Caco-2 (cell line): Measurements from ENCODE around the gene CD19. TPM values are rescaled to one million over a fixed set of nuclear protein-coding genes. Genes with fewer than 3 reads are reported as not detected.

Experiments used
- BruUV-seq: library from RNA; stranded (reverse); fragments of 400-500 nt; replicated peaks from 2 replicates; lab custom pipeline; 2021; lab: Mats Ljungman, UMichigan
- CTCF ChIA-PET: fragments of 300-600 bp; sonication (Branson Sonifier 250); formaldehyde crosslinking; loops from one replicate; lab custom pipeline; 2022; ENCODE audit warnings: antibody characterized with exemption; lab: Charles Lee
- POLR2A ChIA-PET: fragments of 300-600 bp; sonication (Branson Sonifier 250); formaldehyde crosslinking; loops from one replicate; lab custom pipeline; 2022; ENCODE audit warnings: antibody characterized with exemption; lab: Charles Lee
- DNase-seq, 2 experiments: peaks; one replicate each; pipeline versions ENCODE4 v3.0.0 to v3.0.0-alpha.2; 2020 to 2022
- H3K27me3 ChIP-seq: replicated peaks from 2 replicates; pipeline ENCODE4 v1.6.0; 2011; ENCODE audit warnings: low read length; ENCODE audit not compliant: control insufficient read depth, insufficient read depth
- H3K36me3 ChIP-seq: 2 replicates; pipeline ENCODE4 v1.5.1; 2011; ENCODE audit warnings: low read length; ENCODE audit not compliant: control insufficient read depth, insufficient read depth
- H3K4me1 ChIP-seq: fragments of 250-450 bp; sonication (Bioruptor Pico); 2 replicates; pipeline ENCODE4 v1.5.1; 2020; ENCODE audit warnings: mild to moderate bottlenecking
- H3K4me3 ChIP-seq: 2 replicates; pipeline ENCODE4 v1.5.1; 2011; ENCODE audit warnings: low read depth, mild to moderate bottlenecking, control low read depth, low read length
- H3K9me3 ChIP-seq: fragments of 250-450 bp; sonication (Bioruptor Pico); 2 replicates; pipeline ENCODE4 v1.5.1; 2020; ENCODE audit warnings: mild to moderate bottlenecking, moderate library complexity
- H3K27ac Mint-ChIP-seq: one replicate; pipeline ENCODE4 v1.8.0; 2022; ENCODE audit warnings: mixed read lengths; ENCODE audit not compliant: unreplicated experiment
- H3K27me3 Mint-ChIP-seq: one replicate; pipeline ENCODE4 v1.8.0; 2022; ENCODE audit warnings: mixed read lengths; ENCODE audit not compliant: insufficient read depth, unreplicated experiment
- H3K36me3 Mint-ChIP-seq: one replicate; pipeline ENCODE4 v1.8.0; 2022; ENCODE audit warnings: mild to moderate bottlenecking, mixed read lengths; ENCODE audit not compliant: insufficient read depth, unreplicated experiment
- H3K4me1 Mint-ChIP-seq: one replicate; pipeline ENCODE4 v1.8.0; 2022; ENCODE audit warnings: low read depth, mixed read lengths; ENCODE audit not compliant: unreplicated experiment
- H3K4me3 Mint-ChIP-seq: one replicate; pipeline ENCODE4 v1.8.0; 2022; ENCODE audit warnings: mild to moderate bottlenecking, moderate library complexity, mixed read lengths; ENCODE audit not compliant: unreplicated experiment
- H3K9me3 Mint-ChIP-seq: one replicate; pipeline ENCODE4 v1.8.0; 2022; ENCODE audit warnings: mixed read lengths; ENCODE audit not compliant: unreplicated experiment
- intact Hi-C: fragments of 100-400 bp; cut with micrococcal nuclease; formaldehyde crosslinking; loops from one replicate; pipeline ENCODE4 v1.10.0; 2022; ENCODE audit not compliant: unreplicated experiment
- total RNA-seq: library from RNA; stranded (reverse); gene quantifications from 2 replicates; pipeline ENCODE4 v1.2.3, GENCODE V29; 2022
- TF ChIP-seq, protein P1 (sequence below), 2 experiments: fragments of 200-600 bp in 1 of 2; IDR thresholded peaks; 1 replicate in 1 of 2; 2 replicates in 1 of 2; pipeline versions ENCODE4 v1.5.1 to v1.8.0; 2011 to 2022; ENCODE audit warnings: antibody characterized with exemption in 1 of 2, control low read depth in 1 of 2, inconsistent platforms in 1 of 2, low read depth in 1 of 2, low read length in 1 of 2, mild to moderate bottlenecking in 1 of 2, moderate library complexity in 1 of 2; ENCODE audit not compliant: insufficient read depth in 1 of 2, severe bottlenecking in 1 of 2, unreplicated experiment in 1 of 2

The CD19 gene
- total RNA-seq, 1 experiment from 2014 or later, result not detected

DNA sequence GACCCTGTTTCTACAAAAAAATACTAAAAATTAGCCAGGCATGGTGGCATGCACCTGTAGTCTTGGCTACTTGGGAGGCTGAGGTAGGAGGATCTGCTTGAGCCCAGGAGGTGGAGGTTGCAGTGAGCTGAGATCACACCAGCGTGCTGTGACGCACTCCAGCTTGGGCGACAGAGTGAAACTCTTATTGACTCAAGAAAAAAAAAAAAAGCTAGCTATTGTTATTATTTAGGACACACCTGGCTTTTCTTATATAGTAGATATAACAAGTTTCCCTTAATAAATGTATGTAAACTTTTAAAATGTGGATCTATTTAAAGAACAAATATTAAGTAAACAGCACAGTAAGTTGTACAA is 8.6 kb upstream of the CD19 start:
- Histone ChIP-seq H3K4me3 (peak overlapping the region; percentile 41), H3K36me3 (no peaks in the 10 kb centered on the region; the same call in 1 of the 2 replicates), H3K27me3 (no peaks in the 10 kb centered on the region), H3K4me1 (peaks cover 11% of the 10 kb centered on the region), H3K9me3 (no peaks in the 10 kb centered on the region)
- POLR2A ChIA-PET, result no interaction called here
- Mint-ChIP-seq H3K4me3 (peak overlapping the region; percentile 95), H3K27ac (peak overlapping the region; percentile 94), H3K36me3 (peaks cover 29% of the 10 kb centered on the region), H3K9me3 (no peaks in the 10 kb centered on the region), H3K27me3 (no peaks in the 10 kb centered on the region), H3K4me1 (peaks cover 14% of the 10 kb centered on the region)
- DNase-seq, result no peak
- CTCF ChIA-PET, result interaction anchor here (0.7 to 1.5 kb wide), 3 partner anchors 21 to 60 kb away, joined by 3 to 4 read pairs (median 4); partner anchors contain the start of gene SH2B1
- intact Hi-C loops, result no loop called here
- TF ChIP-seq, protein P1, sequence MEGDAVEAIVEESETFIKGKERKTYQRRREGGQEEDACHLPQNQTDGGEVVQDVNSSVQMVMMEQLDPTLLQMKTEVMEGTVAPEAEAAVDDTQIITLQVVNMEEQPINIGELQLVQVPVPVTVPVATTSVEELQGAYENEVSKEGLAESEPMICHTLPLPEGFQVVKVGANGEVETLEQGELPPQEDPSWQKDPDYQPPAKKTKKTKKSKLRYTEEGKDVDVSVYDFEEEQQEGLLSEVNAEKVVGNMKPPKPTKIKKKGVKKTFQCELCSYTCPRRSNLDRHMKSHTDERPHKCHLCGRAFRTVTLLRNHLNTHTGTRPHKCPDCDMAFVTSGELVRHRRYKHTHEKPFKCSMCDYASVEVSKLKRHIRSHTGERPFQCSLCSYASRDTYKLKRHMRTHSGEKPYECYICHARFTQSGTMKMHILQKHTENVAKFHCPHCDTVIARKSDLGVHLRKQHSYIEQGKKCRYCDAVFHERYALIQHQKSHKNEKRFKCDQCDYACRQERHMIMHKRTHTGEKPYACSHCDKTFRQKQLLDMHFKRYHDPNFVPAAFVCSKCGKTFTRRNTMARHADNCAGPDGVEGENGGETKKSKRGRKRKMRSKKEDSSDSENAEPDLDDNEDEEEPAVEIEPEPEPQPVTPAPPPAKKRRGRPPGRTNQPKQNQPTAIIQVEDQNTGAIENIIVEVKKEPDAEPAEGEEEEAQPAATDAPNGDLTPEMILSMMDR (IDR thresholded peaks at IDR 0.05; ENCODE audit: insufficient read depth in 1 of 2, low read depth in 1 of 2, low read length in 1 of 2, severe bottlenecking in 1 of 2, unreplicated experiment in 1 of 2), result no peak
- BruUV-seq, result no TSS peak

DNA sequence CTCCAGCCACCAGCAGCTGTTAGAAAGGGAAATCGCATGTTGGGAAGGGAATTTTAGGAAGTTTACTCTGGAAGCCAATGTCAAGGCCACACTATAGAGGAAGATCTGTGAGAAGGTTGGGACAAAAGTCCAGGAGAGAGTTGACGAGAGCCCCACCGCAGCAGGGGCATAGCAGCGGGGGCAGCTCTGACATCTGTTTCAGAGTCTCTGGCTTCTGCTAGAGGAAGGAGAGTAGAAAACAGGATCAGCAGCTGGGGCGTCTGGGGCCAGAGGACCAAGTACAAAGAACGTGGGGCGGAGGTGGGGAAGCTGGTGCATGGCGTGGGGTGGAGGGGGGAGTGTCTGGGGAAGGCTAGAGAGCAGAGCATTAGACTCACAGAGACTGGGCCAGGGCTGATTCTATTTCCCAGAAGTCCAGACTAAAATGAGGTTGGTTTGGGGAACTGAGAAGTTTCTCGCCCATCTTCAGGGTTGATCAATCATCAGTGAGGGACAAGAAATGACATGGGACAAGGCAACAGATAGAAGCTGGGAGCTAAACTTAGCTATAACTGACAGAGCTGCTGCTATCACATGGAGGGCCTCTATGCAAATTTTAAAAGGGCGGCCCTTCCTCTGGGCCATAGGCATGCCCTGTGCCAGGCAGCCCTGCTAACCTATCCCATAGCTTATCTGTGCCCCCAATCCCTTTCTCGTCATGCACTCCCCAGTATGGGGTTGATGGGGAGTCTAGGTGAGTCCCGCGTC is 7.9 kb upstream of the CD19 start:
- H3K27me3 ChIP-seq, result no peaks in the 10 kb centered on the region
- H3K9me3 Mint-ChIP-seq, result no peaks in the 10 kb centered on the region
- H3K4me1 Mint-ChIP-seq, result peaks cover 14% of the 10 kb centered on the region
- H3K4me1 ChIP-seq, result peaks cover 11% of the 10 kb centered on the region
- no peaks in the 10 kb centered on the region; the same call in 1 of the 2 replicates for H3K36me3 ChIP-seq
- peak overlapping the region; percentile 95 for H3K4me3 Mint-ChIP-seq
- BruUV-seq, result TSS peak; percentile 54
- no peak for DNase-seq
- peak overlapping the region; percentile 41 for H3K4me3 ChIP-seq
- H3K9me3 ChIP-seq, result no peaks in the 10 kb centered on the region
- TF ChIP-seq, protein P1 (IDR thresholded peaks at IDR 0.05; ENCODE audit: insufficient read depth in 1 of 2, low read depth in 1 of 2, low read length in 1 of 2, severe bottlenecking in 1 of 2, unreplicated experiment in 1 of 2), result no peak
- H3K27ac Mint-ChIP-seq, result peak overlapping the region; percentile 94
- no peaks in the 10 kb centered on the region for H3K27me3 Mint-ChIP-seq
- intact Hi-C loops, result loop anchor here (1.0 kb wide), 1 partner anchor 26 kb away; the partner anchor contains the start of gene NFATC2IP
- ChIA-PET POLR2A (no interaction called here), CTCF (interaction anchor here (0.9 to 1.5 kb wide), 5 partner anchors 10 to 61 kb away, joined by 3 to 4 read pairs (median 3); partner anchors contain the start of gene SH2B1)
- peaks cover 29% of the 10 kb centered on the region for H3K36me3 Mint-ChIP-seq

DNA sequence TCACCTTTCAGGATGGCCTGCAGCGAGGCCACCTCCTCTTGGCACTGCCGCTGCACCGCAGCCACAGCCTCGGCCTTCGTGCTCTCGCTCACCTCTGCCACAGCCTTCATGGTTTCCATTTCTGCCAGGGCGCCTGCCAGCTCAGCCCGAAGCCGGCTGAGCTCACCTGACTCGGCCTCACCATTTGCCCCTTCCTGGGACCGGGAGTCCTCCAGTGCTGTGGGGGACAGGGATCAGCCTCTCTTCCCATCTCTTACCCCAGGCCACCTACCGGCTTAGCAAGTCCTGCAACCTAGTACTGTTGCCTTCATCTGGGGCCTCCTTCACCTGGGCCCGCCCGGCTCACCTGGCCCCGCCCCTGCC is 7.4 kb upstream of the CD19 start:
- H3K4me3 Mint-ChIP-seq, result peak overlapping the region; percentile 95
- ChIA-PET CTCF (interaction anchor here (0.9 to 1.5 kb wide), 5 partner anchors 10 to 61 kb away, joined by 3 to 4 read pairs (median 3); partner anchors contain the start of gene SH2B1), POLR2A (no interaction called here)
- intact Hi-C loops, result loop anchor here (1.0 kb wide), 1 partner anchor 26 kb away; the partner anchor contains the start of gene NFATC2IP
- H3K4me3 ChIP-seq, result peak overlapping the region; percentile 41
- H3K4me1 Mint-ChIP-seq, result peaks cover 14% of the 10 kb centered on the region
- H3K9me3 Mint-ChIP-seq, result no peaks in the 10 kb centered on the region
- H3K36me3 Mint-ChIP-seq, result peaks cover 28% of the 10 kb centered on the region
- no peaks in the 10 kb centered on the region for H3K9me3 ChIP-seq
- DNase-seq, result no peak
- H3K36me3 ChIP-seq, result no peaks in the 10 kb centered on the region; the same call in 1 of the 2 replicates
- TF ChIP-seq, protein P1 (IDR thresholded peaks at IDR 0.05; ENCODE audit: insufficient read depth in 1 of 2, low read depth in 1 of 2, low read length in 1 of 2, severe bottlenecking in 1 of 2, unreplicated experiment in 1 of 2), result peak; percentile 17 to 40
- no peaks in the 10 kb centered on the region for H3K27me3 Mint-ChIP-seq
- H3K4me1 ChIP-seq, result peaks cover 11% of the 10 kb centered on the region
- H3K27ac Mint-ChIP-seq, result peak overlapping the region; percentile 94
- no TSS peak for BruUV-seq
- no peaks in the 10 kb centered on the region for H3K27me3 ChIP-seq
